Spinal cord (tissue), 10 donors: Measurements from ENCODE around the gene NTSR2. TPM values are rescaled to one million over a fixed set of nuclear protein-coding genes. Genes with fewer than 3 reads are reported as not detected.

Experiments used
- DNase-seq, 6 donors: peaks; one replicate each; pipeline versions ENCODE4 v3.0.0 to v3.0.0-alpha.2; 2013 to 2015; ENCODE audit warnings: low spot score in 6 of 6, low read depth in 4 of 6
- H3K27ac ChIP-seq: one replicate; pipeline ENCODE4 v1.5.1; 2013; ENCODE audit warnings: low read depth, low read length, control low read depth
- H3K27me3 ChIP-seq: one replicate; pipeline ENCODE4 v1.6.1; 2013; ENCODE audit warnings: low read length; ENCODE audit not compliant: control insufficient read depth, insufficient read depth
- H3K36me3 ChIP-seq: one replicate; pipeline ENCODE4 v1.6.1; 2013; ENCODE audit warnings: low read length; ENCODE audit not compliant: control insufficient read depth, insufficient read depth
- H3K4me1 ChIP-seq: one replicate; pipeline ENCODE4 v1.6.1; 2013; ENCODE audit warnings: low read length; ENCODE audit not compliant: control insufficient read depth, insufficient read depth
- H3K4me3 ChIP-seq: one replicate; pipeline ENCODE4 v1.5.1; 2013; ENCODE audit warnings: low read depth, low read length, control low read depth
- H3K9me3 ChIP-seq: one replicate; pipeline ENCODE4 v1.6.1; 2013; ENCODE audit warnings: low read length; ENCODE audit not compliant: control insufficient read depth, insufficient read depth
- WGBS: methylation state at CpG from one replicate; pipeline ENCODE4 v1.1.5; 2013; ENCODE audit warnings: missing lambda C conversion rate; ENCODE audit not compliant: insufficient coverage; 5-methylcytosine and 5-hydroxymethylcytosine counted together
- long read RNA-seq, 4 donors: transcript quantifications; one replicate each; lab custom pipeline, GENCODE V29; 2026
- polyA plus RNA-seq, 2 donors: library from polyadenylated mRNA; unstranded; fragments of 120-200 nt; gene quantifications; one replicate each; pipeline ENCODE4 v1.2.1, GENCODE V29; 2013; ENCODE audit not compliant: insufficient read length in 2 of 2
- total RNA-seq, 2 donors: library from RNA; depleted of rRNA in 1 of 2; stranded (reverse); fragments of 120-200 nt in 1 of 2; fragments of >200 nt in 1 of 2; gene quantifications; one replicate each; pipeline versions ENCODE4 v1.2.3 to v1.2.4, GENCODE V29; 2013 to 2014
- donor health status: healthy.

NTSR2 gene, protein sequence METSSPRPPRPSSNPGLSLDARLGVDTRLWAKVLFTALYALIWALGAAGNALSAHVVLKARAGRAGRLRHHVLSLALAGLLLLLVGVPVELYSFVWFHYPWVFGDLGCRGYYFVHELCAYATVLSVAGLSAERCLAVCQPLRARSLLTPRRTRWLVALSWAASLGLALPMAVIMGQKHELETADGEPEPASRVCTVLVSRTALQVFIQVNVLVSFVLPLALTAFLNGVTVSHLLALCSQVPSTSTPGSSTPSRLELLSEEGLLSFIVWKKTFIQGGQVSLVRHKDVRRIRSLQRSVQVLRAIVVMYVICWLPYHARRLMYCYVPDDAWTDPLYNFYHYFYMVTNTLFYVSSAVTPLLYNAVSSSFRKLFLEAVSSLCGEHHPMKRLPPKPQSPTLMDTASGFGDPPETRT
- 1 to 10 TPM in 1 of 2 donors, under 1 TPM in 1; 0.55 to 1.1 TPM for total RNA-seq
- polyA plus RNA-seq: 1 to 10 TPM; 2.7 to 3.5 TPM
- long read RNA-seq, donor 1: 0 reads
- long read RNA-seq, donor 2: 0 reads
- long read RNA-seq, donor 3: 0 reads
- long read RNA-seq, donor 4: 0 reads

DNA sequence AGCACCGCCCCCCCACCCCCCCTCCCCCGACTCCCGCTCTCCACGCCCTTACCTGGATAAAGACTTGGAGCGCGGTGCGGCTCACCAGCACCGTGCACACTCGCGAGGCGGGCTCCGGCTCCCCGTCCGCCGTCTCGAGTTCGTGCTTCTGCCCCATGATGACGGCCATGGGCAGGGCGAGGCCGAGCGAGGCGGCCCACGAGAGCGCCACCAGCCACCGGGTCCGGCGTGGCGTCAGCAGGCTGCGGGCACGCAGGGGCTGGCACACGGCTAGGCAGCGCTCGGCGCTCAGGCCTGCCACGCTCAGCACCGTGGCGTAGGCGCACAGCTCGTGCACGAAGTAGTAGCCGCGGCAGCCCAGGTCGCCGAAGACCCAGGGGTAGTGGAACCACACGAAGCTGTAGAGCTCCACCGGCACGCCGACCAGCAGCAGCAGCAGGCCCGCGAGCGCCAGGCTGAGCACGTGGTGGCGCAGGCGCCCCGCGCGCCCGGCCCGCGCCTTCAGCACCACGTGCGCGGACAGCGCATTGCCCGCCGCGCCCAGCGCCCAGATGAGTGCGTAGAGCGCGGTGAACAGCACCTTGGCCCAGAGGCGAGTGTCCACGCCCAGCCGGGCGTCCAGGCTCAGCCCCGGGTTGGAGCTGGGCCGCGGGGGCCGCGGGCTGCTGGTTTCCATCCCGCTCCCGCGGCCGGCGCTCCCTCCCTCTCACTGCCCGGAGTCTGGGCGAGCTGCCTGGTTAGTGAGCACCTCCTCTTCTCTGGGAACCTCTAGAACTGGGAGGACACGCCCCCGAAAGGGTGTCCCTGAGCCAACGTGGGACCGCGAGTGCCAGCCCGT is at the start of gene NTSR2:
Gene NTSR2 (minus strand): TSS at position 742 of the 838 bp plus-strand sequence. CDS start 66 bp downstream, at position 676.
- Histone ChIP-seq H3K27me3 (peaks cover 18% of the 10 kb centered on the region), H3K9me3 (no peaks in the 10 kb centered on the region), H3K4me3 (no peak within 1 kb of the TSS), H3K4me1 (peaks cover 10% of the 10 kb centered on the region), H3K27ac (no peak within 1 kb of the TSS), H3K36me3 (no peaks in the 10 kb centered on the region)
- peak in 2 of 6 donors; percentile 75 to 77 for DNase-seq
- 13% methylated on average over 89 of the region's 93 CpGs for WGBS

DNA sequence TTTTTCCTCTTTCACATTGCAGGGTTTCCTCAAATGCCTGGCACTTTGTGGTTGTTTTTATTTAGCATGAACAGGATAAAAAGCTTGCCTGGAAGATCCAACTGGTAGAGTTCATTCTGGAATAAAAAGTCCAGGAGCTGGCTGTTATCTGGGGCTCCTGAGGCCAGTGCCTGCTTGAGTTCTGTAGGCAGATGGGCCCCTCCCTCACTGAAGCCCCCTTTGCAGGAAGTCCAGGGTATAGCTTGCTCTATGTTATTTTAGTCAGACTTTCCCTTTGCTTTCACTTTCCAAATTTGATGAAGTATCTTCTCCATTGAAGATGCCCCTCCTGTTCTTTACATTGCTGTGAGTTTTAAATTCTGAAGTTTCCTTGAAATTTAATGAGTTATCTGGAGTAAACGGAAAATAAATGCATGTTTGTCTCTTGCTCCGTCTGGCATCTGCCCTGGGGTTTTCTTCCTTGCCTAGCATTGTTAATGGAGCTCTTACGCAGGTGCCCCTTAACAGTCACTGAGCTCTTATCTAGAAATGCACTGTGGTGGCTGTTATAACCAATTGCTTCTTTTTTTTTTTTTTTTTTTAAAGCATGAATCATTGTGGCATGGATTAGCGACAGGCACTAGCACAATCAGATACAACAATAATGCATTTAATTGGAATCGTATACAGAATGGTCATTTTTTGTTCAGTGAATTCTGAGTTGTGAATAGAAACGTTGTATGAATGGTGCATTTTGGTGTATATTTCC is 49.4 kb upstream of the NTSR2 start:
- Histone ChIP-seq H3K9me3 (no peaks in the 10 kb centered on the region), H3K27ac (no peak overlapping the region), H3K4me3 (no peak overlapping the region), H3K4me1 (peaks cover 5% of the 10 kb centered on the region), H3K27me3 (no peaks in the 10 kb centered on the region), H3K36me3 (no peaks in the 10 kb centered on the region)
- no CpG with 5 or more reads among the region's 6 CpGs for WGBS
- peak in 1 of 6 donors; percentile 50 for DNase-seq

DNA sequence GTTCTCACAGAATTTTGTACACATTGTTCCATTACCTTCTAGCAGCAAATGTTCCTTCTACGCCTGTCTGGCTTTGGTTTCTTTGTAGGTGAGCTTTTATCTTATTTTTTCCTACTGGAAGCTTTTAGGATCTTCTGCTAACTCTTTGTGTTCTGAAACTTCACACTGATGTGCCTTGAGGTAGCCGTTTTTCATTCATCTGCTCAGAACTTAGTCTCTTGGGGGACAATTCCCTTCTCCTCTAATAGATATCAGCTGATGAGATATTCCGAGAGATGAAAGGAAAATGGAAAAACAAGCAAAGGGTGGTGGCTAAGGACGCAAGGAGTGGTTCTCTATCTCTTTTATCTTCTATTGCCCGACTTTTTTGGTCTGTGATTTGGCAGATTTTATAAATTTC is 48.6 kb upstream of the NTSR2 start:
- WGBS: no CpG with 5 or more reads among the region's 5 CpGs
- H3K36me3 ChIP-seq: no peaks in the 10 kb centered on the region
- no peak for DNase-seq
- peaks cover 5% of the 10 kb centered on the region for H3K4me1 ChIP-seq
- no peak overlapping the region for H3K27ac ChIP-seq
- no peak overlapping the region for H3K4me3 ChIP-seq
- no peaks in the 10 kb centered on the region for H3K9me3 ChIP-seq
- H3K27me3 ChIP-seq: no peaks in the 10 kb centered on the region

DNA sequence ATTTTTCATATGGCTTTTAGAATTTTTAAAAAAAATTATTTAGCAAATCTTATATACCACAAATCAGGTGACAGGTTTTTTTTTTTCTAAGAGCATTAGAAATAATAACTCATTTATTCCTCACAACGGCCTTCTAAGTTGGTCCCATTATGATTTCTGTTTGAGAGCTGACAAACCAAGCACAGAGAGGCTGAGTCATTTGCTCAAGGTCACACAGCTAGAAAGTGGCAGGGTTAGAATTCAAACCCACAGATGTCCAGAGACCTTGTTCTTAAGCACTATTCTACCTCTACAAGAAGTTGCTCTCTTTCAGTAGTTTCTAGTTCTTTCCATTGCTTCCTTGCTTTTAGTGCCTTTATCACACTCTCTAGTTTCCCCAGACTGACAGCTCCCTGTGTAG is 47.6 kb upstream of the NTSR2 start:
- Histone ChIP-seq H3K4me1 (peaks cover 5% of the 10 kb centered on the region), H3K4me3 (no peak overlapping the region), H3K36me3 (no peaks in the 10 kb centered on the region), H3K27me3 (no peaks in the 10 kb centered on the region), H3K9me3 (no peaks in the 10 kb centered on the region), H3K27ac (no peak overlapping the region)
- no peak for DNase-seq
- no CpG with 5 or more reads among the region's 1 CpG for WGBS

DNA sequence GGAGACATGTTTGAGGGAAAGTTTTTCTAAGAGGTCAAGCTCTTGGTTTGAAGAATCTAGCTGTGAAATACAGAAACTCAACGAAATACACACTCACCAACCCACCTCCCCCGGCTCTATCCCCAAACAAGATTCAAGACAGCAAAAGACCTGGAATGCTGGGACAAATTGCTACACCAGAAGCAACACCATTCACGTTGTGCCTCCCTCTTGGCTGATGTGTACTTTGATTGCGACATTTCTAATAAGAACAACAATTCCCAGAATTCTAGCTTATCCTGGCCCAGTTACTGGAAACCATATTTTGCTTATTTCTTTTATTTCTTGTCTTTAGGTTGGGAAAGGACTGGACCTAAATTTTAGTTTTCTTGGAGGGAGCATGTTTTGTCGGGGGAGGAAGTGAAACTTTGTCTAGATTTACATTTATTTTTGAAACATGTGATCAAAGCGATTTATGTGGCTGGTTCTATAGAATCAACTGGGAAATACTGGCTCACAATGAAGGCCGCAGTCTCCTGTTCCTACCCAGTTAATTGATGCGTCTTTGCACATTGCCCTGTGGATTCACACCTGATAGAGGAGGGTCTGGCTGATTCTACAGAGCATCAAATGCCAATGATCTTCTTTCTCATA is 46.8 kb upstream of the NTSR2 start:
- 80% methylated on average over 5 of the region's 8 CpGs for WGBS
- Histone ChIP-seq H3K4me1 (peaks cover 11% of the 10 kb centered on the region), H3K27ac (no peak overlapping the region), H3K9me3 (no peaks in the 10 kb centered on the region), H3K27me3 (no peaks in the 10 kb centered on the region), H3K36me3 (no peaks in the 10 kb centered on the region), H3K4me3 (no peak overlapping the region)
- DNase-seq: no peak

- Histone ChIP-seq H3K36me3 (no peaks in the 10 kb centered on the region), H3K4me1 (peaks cover 12% of the 10 kb centered on the region), H3K4me3 (no peak overlapping the region), H3K27ac (no peak overlapping the region), H3K27me3 (no peaks in the 10 kb centered on the region), H3K9me3 (no peaks in the 10 kb centered on the region)
- DNase-seq: no peak
- 99% methylated on average over 7 of the region's 12 CpGs for WGBS
Measured at GRCh38 chr2:11715987-11716652, 46.1 kb upstream of the NTSR2 start.

DNA sequence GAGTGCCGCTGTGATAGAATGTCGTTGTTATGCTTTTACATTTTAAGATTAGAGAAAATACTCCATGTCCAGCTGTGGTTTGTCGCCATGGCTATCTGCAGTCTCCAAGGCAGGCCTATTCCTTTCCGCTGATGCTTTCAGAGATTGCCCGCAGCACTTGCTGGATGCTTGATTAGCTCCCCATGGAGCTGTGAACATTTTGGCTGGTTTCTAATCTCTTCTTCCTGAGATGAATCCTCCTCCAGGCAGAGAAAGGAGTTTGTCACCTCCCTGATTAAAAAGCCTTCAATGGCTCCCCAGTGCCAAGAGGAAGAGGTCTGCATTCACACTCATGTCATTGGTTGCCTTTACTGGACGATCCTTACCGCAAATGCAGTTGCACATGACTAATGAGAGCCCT is 43.8 kb upstream of the NTSR2 start:
- Histone ChIP-seq H3K4me3 (no peak overlapping the region), H3K9me3 (no peaks in the 10 kb centered on the region), H3K27me3 (no peaks in the 10 kb centered on the region), H3K36me3 (no peaks in the 10 kb centered on the region), H3K4me1 (peaks cover 7% of the 10 kb centered on the region), H3K27ac (no peak overlapping the region)
- peak in 1 of 6 donors; percentile 87 for DNase-seq
- 59% methylated on average over 5 of the region's 7 CpGs for WGBS

DNA sequence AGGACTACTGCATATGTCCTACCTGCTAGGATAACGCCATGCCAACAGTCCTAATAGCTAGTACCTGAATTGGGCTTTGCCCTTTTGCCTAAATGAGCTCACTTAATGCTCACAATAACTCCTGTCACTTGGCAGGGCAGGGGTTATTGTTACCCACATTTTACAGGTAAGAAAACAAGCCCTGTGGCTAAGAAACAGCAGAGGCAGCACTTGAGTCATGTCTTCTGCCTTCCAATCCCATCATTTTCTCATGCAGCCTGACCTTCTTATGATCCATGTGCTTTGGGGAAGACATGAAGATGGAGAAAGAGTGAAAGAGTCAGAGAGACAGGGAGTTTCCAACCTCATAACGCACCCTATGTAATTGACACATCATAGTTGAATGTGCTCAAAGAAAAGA is 42.9 kb upstream of the NTSR2 start:
- WGBS: 100% methylated on average over 1 of the region's 2 CpGs
- DNase-seq: no peak
- no peak overlapping the region for H3K27ac ChIP-seq
- H3K4me3 ChIP-seq: no peak overlapping the region
- H3K9me3 ChIP-seq: no peaks in the 10 kb centered on the region
- peaks cover 7% of the 10 kb centered on the region for H3K4me1 ChIP-seq
- H3K27me3 ChIP-seq: no peaks in the 10 kb centered on the region
- no peaks in the 10 kb centered on the region for H3K36me3 ChIP-seq
